Liver (tissue), 9 donors: ENCODE data around the gene PROZ. TPM values are rescaled to one million over a fixed set of nuclear protein-coding genes. Genes with fewer than 3 reads are reported as not detected.

ENCODE experiments used
- DNase-seq: peaks from one replicate; pipeline ENCODE4 v3.0.0-alpha.2; 2017; ENCODE audit warnings: low spot score
- H3K27ac ChIP-seq, 2 donors: one replicate each; pipeline ENCODE4 v1.7.0; 2013; ENCODE audit warnings: inconsistent platforms in 2 of 2, low read length in 2 of 2, control low read depth in 1 of 2, low read depth in 1 of 2, mild to moderate bottlenecking in 1 of 2
- H3K27me3 ChIP-seq, 4 donors: one replicate each; pipeline versions ENCODE4 v1.6.1 to v1.7.0; 2013; ENCODE audit warnings: low read length in 3 of 4, inconsistent platforms in 1 of 4, mild to moderate bottlenecking in 1 of 4, moderate library complexity in 1 of 4; ENCODE audit not compliant: control insufficient read depth in 4 of 4, insufficient read depth in 4 of 4
- H3K36me3 ChIP-seq, 4 donors: one replicate each; pipeline versions ENCODE4 v1.6.1 to v1.7.0; 2013; ENCODE audit warnings: low read length in 3 of 4, mild to moderate bottlenecking in 3 of 4, low read depth in 1 of 4, moderate library complexity in 1 of 4; ENCODE audit not compliant: control insufficient read depth in 4 of 4, insufficient read depth in 3 of 4
- H3K4me1 ChIP-seq, 4 donors: one replicate each; pipeline versions ENCODE4 v1.6.1 to v1.7.0; 2013; ENCODE audit warnings: low read length in 3 of 4, mild to moderate bottlenecking in 3 of 4, moderate library complexity in 1 of 4; ENCODE audit not compliant: control insufficient read depth in 4 of 4, insufficient read depth in 4 of 4
- H3K4me3 ChIP-seq, 3 donors: one replicate each; pipeline versions ENCODE4 v1.6.1 to v1.7.0; 2013; ENCODE audit warnings: low read length in 3 of 3, control low read depth in 1 of 3, low read depth in 1 of 3, mild to moderate bottlenecking in 1 of 3
- H3K9ac ChIP-seq, 2 donors: one replicate each; pipeline ENCODE4 v1.7.0; 2013; ENCODE audit warnings: low read length in 2 of 2, mild to moderate bottlenecking in 2 of 2, moderate library complexity in 2 of 2, control low read depth in 1 of 2, low read depth in 1 of 2
- H3K9me3 ChIP-seq, 4 donors: one replicate each; pipeline versions ENCODE4 v1.6.1 to v1.7.0; 2013; ENCODE audit warnings: low read length in 3 of 4; ENCODE audit not compliant: control insufficient read depth in 4 of 4
- EGR1 ChIP-seq, 2 donors: IDR thresholded peaks; 2 replicates each; pipeline ENCODE4 v1.6.1; 2016 to 2018; ENCODE audit warnings: antibody characterized with exemption in 2 of 2, low read depth in 2 of 2
- GABPA ChIP-seq, 2 donors: IDR thresholded peaks in 1 of 2; conservative IDR thresholded peaks in 1 of 2; 2 replicates each; pipeline ENCODE4 v1.6.1; 2016; ENCODE audit warnings: antibody characterized with exemption in 2 of 2, mild to moderate bottlenecking in 1 of 2, moderate library complexity in 1 of 2
- HNF4G ChIP-seq: IDR thresholded peaks from 2 replicates; pipeline ENCODE4 v1.6.1; 2016; ENCODE audit warnings: antibody characterized with exemption
- JUND ChIP-seq, 2 donors: IDR thresholded peaks; 2 replicates each; pipeline ENCODE4 v1.6.1; 2016; ENCODE audit warnings: antibody characterized with exemption in 2 of 2
- YY1 ChIP-seq: IDR thresholded peaks from 2 replicates; pipeline ENCODE4 v1.6.1; 2016; ENCODE audit warnings: antibody characterized with exemption, mild to moderate bottlenecking
- WGBS: extraction: QIAGEN DNeasy Blood & Tissue Kit; methylation state at CpG from one replicate; pipeline ENCODE4 v1.1.7; 2013; 5-methylcytosine and 5-hydroxymethylcytosine counted together
- polyA plus RNA-seq, 2 donors: library from polyadenylated mRNA; stranded (reverse) in 1 of 2; unstranded in 1 of 2; fragments of 200-250 nt in 1 of 2; fragments of >200 nt in 1 of 2; fragmentation: Nextera tagmentation in 1 of 2; extraction: Ambion mirVana in 1 of 2; gene quantifications; one replicate each; pipeline versions ENCODE4 v1.2.1 to v1.2.3, GENCODE V29; 2013 to 2015
- total RNA-seq, 2 donors: library from RNA; depleted of rRNA; stranded (reverse); fragments of >200 nt; gene quantifications; one replicate each; pipeline ENCODE4 v1.2.3, GENCODE V29; 2014
- TF ChIP-seq, protein P1 (sequence below): IDR thresholded peaks from 2 replicates; pipeline ENCODE4 v1.6.1; 2016; ENCODE audit warnings: antibody characterized with exemption, mild to moderate bottlenecking
- TF ChIP-seq, protein P2 (sequence below): IDR thresholded peaks from 2 replicates; pipeline ENCODE4 v1.6.1; 2016; ENCODE audit warnings: antibody characterized with exemption
- donor health status: healthy.
- donor health status: healthy.
- donor health status: healthy.
- donor health status: healthy.
- donor health status: healthy.

The PROZ gene
- total and polyA plus RNA-seq, 4 donors, result 10.6 to 40.7 (median 30.3) TPM

DNA sequence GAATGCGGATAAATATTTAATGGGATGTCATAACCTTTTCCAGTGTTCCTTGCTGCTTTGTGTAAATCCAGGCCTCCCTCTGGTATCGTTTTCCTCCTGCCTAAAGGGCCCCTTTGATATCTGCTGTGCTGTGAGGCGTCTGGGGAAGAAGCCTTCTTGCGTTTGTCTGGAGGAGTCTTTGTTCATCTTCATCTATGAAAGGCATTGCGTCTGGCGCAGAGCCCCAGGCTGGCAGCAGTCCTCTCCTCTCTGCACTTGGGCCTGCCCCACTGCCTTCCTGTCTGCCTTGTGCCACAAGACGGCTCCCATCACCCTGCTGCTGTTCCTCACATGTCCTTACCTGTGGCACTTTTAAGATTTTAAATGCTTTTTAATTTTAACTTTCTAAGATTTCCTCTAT, 9.8 kb downstream of the PROZ start:
- TF ChIP-seq, protein P1, sequence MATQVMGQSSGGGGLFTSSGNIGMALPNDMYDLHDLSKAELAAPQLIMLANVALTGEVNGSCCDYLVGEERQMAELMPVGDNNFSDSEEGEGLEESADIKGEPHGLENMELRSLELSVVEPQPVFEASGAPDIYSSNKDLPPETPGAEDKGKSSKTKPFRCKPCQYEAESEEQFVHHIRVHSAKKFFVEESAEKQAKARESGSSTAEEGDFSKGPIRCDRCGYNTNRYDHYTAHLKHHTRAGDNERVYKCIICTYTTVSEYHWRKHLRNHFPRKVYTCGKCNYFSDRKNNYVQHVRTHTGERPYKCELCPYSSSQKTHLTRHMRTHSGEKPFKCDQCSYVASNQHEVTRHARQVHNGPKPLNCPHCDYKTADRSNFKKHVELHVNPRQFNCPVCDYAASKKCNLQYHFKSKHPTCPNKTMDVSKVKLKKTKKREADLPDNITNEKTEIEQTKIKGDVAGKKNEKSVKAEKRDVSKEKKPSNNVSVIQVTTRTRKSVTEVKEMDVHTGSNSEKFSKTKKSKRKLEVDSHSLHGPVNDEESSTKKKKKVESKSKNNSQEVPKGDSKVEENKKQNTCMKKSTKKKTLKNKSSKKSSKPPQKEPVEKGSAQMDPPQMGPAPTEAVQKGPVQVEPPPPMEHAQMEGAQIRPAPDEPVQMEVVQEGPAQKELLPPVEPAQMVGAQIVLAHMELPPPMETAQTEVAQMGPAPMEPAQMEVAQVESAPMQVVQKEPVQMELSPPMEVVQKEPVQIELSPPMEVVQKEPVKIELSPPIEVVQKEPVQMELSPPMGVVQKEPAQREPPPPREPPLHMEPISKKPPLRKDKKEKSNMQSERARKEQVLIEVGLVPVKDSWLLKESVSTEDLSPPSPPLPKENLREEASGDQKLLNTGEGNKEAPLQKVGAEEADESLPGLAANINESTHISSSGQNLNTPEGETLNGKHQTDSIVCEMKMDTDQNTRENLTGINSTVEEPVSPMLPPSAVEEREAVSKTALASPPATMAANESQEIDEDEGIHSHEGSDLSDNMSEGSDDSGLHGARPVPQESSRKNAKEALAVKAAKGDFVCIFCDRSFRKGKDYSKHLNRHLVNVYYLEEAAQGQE, result no peak
- DNase-seq, result no peak
- Histone ChIP-seq H3K27ac (no peak overlapping the region), H3K36me3 (peaks cover 6 to 42% (median 18%) of the 10 kb centered on the region in 4 donors), H3K9me3 (no peaks in the 10 kb centered on the region), H3K9ac (no peak overlapping the region), H3K27me3 (no peaks in the 10 kb centered on the region), H3K4me3 (no peak overlapping the region), H3K4me1 (peaks cover 0 to 6% (median 3%) of the 10 kb centered on the region in 4 donors)
- WGBS, result 97% methylated on average over 7 of the region's 7 CpGs

DNA sequence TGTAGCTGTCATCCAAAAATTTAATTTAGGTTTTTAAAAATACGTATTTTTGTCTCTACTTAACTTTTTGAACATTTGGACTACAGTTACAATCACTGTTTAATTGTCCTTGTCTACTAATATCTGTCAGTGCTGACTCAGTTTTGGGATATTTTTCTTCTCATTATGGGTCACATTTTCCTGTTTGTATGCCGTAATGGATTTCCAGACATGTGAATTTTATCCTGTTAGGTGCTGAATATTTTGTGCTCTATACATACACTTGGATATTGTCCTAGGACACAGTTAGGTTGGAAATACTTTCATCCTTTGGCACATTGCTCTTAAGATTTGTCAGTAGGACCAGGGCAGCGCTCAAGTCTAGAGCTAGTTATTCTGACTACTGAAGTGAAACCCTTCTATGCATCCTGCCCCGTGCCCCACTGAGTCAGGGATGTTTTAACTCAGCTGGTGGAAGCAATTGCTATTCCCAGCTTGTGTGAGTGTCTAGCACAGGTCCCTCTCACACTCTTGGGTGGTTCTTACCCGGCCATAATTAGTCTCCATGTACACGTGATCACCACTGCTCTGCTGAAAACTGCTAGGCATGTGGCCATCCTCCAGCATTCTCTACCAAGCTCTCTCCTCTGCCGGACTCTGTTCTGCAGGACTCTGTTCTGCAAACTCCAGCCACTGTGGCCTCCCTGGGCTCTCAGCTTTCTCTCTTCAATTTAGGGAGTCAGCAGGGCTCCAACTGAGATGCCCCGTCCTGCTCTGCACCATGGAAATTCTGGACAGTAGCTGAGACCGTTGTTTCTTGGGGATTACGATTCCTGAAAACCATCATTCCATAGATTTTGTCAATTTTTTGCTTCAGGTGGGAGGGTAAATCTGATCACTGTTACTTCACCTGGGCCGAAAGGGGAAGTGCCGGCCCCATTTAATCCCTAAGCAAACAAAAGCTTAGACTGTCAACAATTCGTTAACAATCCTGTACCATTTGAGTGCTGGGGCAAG, 11.1 kb downstream of the PROZ start:
- WGBS, result 73% methylated on average over 13 of the region's 13 CpGs

More for the DNA sequence above, 11.1 kb downstream of the PROZ start:
- Histone ChIP-seq H3K9ac (no peak overlapping the region), H3K4me1 (peaks cover 0 to 6% (median 3%) of the 10 kb centered on the region in 4 donors), H3K36me3 (peaks cover 6 to 42% (median 20%) of the 10 kb centered on the region in 4 donors), H3K4me3 (no peak overlapping the region), H3K27me3 (no peaks in the 10 kb centered on the region), H3K9me3 (no peaks in the 10 kb centered on the region), H3K27ac (no peak overlapping the region)
- no peak for DNase-seq
- TF ChIP-seq EGR1 (IDR thresholded peaks at IDR 0.05; ENCODE audit: low read depth in 2 of 2), result no peak
- TF ChIP-seq GABPA (IDR thresholded peaks at IDR 0.05 in 1 of 2, conservative IDR thresholded peaks at IDR 0.05 in 1 of 2), result no peak
- TF ChIP-seq YY1, result no peak
- TF ChIP-seq, protein P1, result no peak
- TF ChIP-seq HNF4G, result no peak
- TF ChIP-seq, protein P2, sequence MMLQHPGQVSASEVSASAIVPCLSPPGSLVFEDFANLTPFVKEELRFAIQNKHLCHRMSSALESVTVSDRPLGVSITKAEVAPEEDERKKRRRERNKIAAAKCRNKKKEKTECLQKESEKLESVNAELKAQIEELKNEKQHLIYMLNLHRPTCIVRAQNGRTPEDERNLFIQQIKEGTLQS, result no peak
- no peak for TF ChIP-seq JUND (IDR thresholded peaks at IDR 0.05)
